ENCODE results near the gene ACSM2B. TPM values are rescaled to one million over a fixed set of nuclear protein-coding genes. Genes with fewer than 3 reads are reported as not detected.

Gene ACSM2B
- total and polyA plus RNA-seq, 4 experiments from 2014 or later, result not detected

DNA sequence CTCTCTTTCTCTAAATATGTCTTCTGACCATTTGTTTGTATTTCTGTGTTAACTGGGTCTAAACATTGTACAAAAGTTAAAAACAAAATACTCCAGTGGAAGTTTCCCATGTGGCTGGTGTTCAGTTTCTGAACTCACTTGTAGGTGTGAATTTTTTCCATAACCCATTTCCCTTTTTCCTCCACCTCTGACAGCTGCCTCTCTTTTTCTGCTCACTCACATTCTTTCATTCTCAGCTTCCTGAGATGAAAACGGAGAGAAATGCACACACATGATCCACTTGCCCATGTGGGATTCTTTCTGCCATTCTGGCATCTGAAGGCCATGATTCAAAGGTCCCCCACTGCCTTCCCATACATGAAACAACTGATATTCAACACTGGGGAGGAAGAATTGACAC, 41.1 kb upstream of the ACSM2B start:
- Mint-ChIP-seq H3K27ac (no peak overlapping the region), H3K4me1 (no peaks in the 10 kb centered on the region), H3K27me3 (peaks cover 11 to 13% of the 10 kb centered on the region in 2 donors), H3K4me3 (no peak overlapping the region), H3K36me3 (no peaks in the 10 kb centered on the region), H3K9me3 (no peaks in the 10 kb centered on the region)
- H3K27ac ChIP-seq (ENCODE audit: low read depth, low read length), result no peak overlapping the region
- ChIA-PET CTCF (ENCODE audit: partially characterized antibody) (no interaction called here), POLR2A (ENCODE audit: partially characterized antibody) (no interaction called here)
- H3K27me3 ChIP-seq (ENCODE audit: insufficient read depth, low read length), result no peaks in the 10 kb centered on the region
- DNase-seq, result no peak
- H3K4me1 ChIP-seq (ENCODE audit: insufficient read depth, low read length), result no peaks in the 10 kb centered on the region
- intact Hi-C loops (cut with micrococcal nuclease), result no loop called here
- no peaks in the 10 kb centered on the region for H3K36me3 ChIP-seq (ENCODE audit: insufficient read depth, low read length)
- H3K4me3 ChIP-seq (ENCODE audit: low read length in 2 of 2), result no peak overlapping the region
- H3K9me3 ChIP-seq (ENCODE audit: control insufficient read depth in 1 of 2, low read length in 2 of 2), result no peaks in the 10 kb centered on the region

DNA sequence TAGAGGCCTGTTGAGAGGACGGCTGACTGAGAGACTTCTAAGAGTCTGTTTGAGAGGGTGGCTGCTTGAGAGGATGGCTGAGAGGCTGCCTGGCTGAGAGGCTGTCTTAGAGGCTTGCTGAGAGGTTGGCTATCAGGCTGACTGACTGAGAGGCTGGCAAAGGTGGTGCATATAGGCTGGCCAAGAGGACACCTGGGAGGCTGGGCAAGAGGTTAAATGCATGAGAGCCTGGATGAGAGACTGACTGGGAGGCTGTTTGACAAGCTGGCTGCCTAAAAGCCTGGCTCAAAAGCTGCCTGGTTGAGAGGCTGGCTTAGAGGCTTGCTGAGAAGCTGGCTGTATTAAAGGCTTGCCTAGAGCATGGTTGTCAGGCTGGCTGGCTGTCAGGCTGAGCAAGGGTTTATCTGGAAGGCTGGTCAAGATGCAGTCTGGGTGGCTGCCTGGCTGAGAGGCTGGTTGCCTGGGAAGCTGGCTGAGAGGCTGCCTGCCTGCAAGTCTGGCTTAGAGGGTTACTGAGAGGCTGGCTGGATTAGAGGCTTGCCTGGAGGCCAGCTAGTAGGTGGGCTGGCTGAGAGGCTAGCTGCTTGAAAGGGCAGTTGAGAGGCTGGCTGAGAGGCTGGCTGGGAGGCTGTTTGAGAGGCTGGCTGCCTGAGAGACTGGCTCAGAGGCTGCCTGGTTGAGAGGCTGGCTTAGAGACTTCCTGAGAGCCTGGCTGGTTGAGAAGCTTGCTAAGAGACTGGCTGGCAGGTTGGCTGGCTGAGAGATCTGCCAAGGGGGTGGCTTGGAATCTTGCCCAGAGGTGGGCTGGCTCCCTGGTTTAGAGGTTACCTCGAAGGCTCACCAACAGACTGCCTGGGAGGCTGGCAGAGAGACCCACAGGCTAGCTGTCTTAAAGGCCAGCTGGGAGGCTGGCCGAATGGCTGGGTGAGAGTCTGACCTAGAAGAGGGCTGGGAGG, 38.3 kb upstream of the ACSM2B start:
- intact Hi-C loops (cut with micrococcal nuclease), result no loop called here
- Histone ChIP-seq H3K27ac (ENCODE audit: low read depth, low read length) (no peak overlapping the region), H3K9me3 (ENCODE audit: control insufficient read depth in 1 of 2, low read length in 2 of 2) (no peaks in the 10 kb centered on the region), H3K4me1 (ENCODE audit: insufficient read depth, low read length) (no peaks in the 10 kb centered on the region), H3K4me3 (ENCODE audit: low read length in 2 of 2) (no peak overlapping the region), H3K36me3 (ENCODE audit: insufficient read depth, low read length) (no peaks in the 10 kb centered on the region), H3K27me3 (ENCODE audit: insufficient read depth, low read length) (no peaks in the 10 kb centered on the region)
- H3K9me3 Mint-ChIP-seq, result no peaks in the 10 kb centered on the region
- no peak for DNase-seq
- ChIA-PET POLR2A (ENCODE audit: partially characterized antibody) (no interaction called here), CTCF (ENCODE audit: partially characterized antibody) (no interaction called here)
- H3K4me1 Mint-ChIP-seq, result no peaks in the 10 kb centered on the region
- no peak overlapping the region for H3K27ac Mint-ChIP-seq
- no peak overlapping the region for H3K4me3 Mint-ChIP-seq
- H3K36me3 Mint-ChIP-seq, result no peaks in the 10 kb centered on the region
- peaks cover 17 to 27% of the 10 kb centered on the region in 2 donors for H3K27me3 Mint-ChIP-seq

- Mint-ChIP-seq H3K27me3 (peaks cover 18 to 27% of the 10 kb centered on the region in 2 donors), H3K36me3 (no peaks in the 10 kb centered on the region), H3K4me3 (no peak overlapping the region), H3K4me1 (no peaks in the 10 kb centered on the region), H3K27ac (no peak overlapping the region), H3K9me3 (no peaks in the 10 kb centered on the region)
- no peaks in the 10 kb centered on the region for H3K4me1 ChIP-seq (ENCODE audit: insufficient read depth, low read length)
- H3K27ac ChIP-seq (ENCODE audit: low read depth, low read length), result no peak overlapping the region
- intact Hi-C loops (cut with micrococcal nuclease), result no loop called here
- no peak overlapping the region for H3K4me3 ChIP-seq (ENCODE audit: low read length in 2 of 2)
- POLR2A ChIA-PET (ENCODE audit: partially characterized antibody), result no interaction called here
- H3K9me3 ChIP-seq (ENCODE audit: control insufficient read depth in 1 of 2, low read length in 2 of 2), result no peaks in the 10 kb centered on the region
- DNase-seq, result no peak
- no peaks in the 10 kb centered on the region for H3K36me3 ChIP-seq (ENCODE audit: insufficient read depth, low read length)
- CTCF ChIA-PET (ENCODE audit: partially characterized antibody), result no interaction called here
- H3K27me3 ChIP-seq (ENCODE audit: insufficient read depth, low read length), result no peaks in the 10 kb centered on the region
Measured at GRCh38 chr16:20613481-20614185, 37.5 kb upstream of the ACSM2B start.

DNA sequence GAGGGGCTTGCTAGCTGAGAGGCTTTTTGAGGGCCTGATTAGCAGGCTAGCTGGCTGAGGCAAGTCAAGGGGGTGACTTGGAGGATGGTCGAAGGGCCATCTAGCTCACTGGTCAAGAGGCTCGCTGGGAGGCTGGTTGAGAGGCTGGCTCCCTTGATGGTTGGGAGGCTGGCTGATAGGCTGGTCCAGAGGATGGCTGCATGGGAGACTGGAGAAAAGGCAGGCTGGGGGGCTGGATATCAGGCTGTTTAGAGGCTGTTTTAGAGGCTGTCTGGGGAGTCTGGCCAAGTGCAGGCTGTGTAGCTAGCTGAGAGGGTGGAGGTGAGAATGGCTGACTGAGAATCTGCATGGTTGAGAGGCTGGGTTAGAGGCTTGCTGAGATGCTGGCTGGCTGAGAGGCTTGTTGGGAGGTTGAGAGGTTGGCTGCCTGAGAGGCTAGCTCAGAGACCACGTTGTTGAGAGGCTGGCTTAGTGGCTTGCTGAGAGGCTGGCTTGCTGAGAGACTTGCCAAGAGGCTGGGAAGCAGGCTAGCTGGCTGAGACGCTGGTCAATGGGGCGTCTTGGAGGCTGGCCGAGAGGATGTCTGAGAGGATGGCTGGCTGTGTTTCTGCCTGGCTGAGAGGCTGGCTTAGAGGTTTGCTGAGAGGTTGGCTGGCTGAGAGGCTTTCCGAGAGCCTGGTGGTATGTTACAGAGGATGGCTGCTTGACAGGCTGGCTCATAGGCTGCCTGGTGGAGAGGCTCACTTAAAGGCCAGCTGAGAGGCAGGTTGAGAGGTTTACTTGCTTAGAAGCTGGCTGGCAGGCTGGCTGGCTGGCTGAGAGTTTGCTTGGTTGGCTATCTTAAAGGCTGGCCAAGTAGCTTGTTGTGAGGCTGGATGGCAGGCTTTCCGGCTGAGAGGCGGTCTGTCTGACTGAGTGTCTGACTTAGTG, 36.6 kb upstream of the ACSM2B start:
- H3K4me3 Mint-ChIP-seq, result no peak overlapping the region
- no peaks in the 10 kb centered on the region for H3K36me3 Mint-ChIP-seq
- CTCF ChIA-PET (ENCODE audit: partially characterized antibody), result no interaction called here
- no peaks in the 10 kb centered on the region for H3K4me1 Mint-ChIP-seq
- no peaks in the 10 kb centered on the region for H3K27me3 ChIP-seq (ENCODE audit: insufficient read depth, low read length)
- H3K9me3 ChIP-seq (ENCODE audit: control insufficient read depth in 1 of 2, low read length in 2 of 2), result no peaks in the 10 kb centered on the region
- no peaks in the 10 kb centered on the region for H3K4me1 ChIP-seq (ENCODE audit: insufficient read depth, low read length)
- DNase-seq, result no peak
- POLR2A ChIA-PET (ENCODE audit: partially characterized antibody), result no interaction called here
- intact Hi-C loops (cut with micrococcal nuclease), result no loop called here
- H3K27me3 Mint-ChIP-seq, result peaks cover 16 to 26% of the 10 kb centered on the region in 2 donors
- no peak overlapping the region for H3K27ac Mint-ChIP-seq
- H3K36me3 ChIP-seq (ENCODE audit: insufficient read depth, low read length), result no peaks in the 10 kb centered on the region
- no peak overlapping the region for H3K4me3 ChIP-seq (ENCODE audit: low read length in 2 of 2)
- H3K9me3 Mint-ChIP-seq, result no peaks in the 10 kb centered on the region
- no peak overlapping the region for H3K27ac ChIP-seq (ENCODE audit: low read depth, low read length)

- H3K9me3 ChIP-seq (ENCODE audit: control insufficient read depth in 1 of 2, low read length in 2 of 2), result no peaks in the 10 kb centered on the region
- DNase-seq, result no peak
- no peaks in the 10 kb centered on the region for H3K27me3 ChIP-seq (ENCODE audit: insufficient read depth, low read length)
- H3K27ac ChIP-seq (ENCODE audit: low read depth, low read length), result no peak overlapping the region
- Mint-ChIP-seq H3K4me1 (no peaks in the 10 kb centered on the region), H3K27me3 (peaks cover 20 to 21% of the 10 kb centered on the region in 2 donors), H3K36me3 (no peaks in the 10 kb centered on the region), H3K9me3 (no peaks in the 10 kb centered on the region), H3K27ac (no peak overlapping the region), H3K4me3 (no peak overlapping the region)
- ChIA-PET POLR2A (ENCODE audit: partially characterized antibody) (no interaction called here), CTCF (ENCODE audit: partially characterized antibody) (no interaction called here)
- no peaks in the 10 kb centered on the region for H3K4me1 ChIP-seq (ENCODE audit: insufficient read depth, low read length)
- intact Hi-C loops (cut with micrococcal nuclease), result no loop called here
- no peak overlapping the region for H3K4me3 ChIP-seq (ENCODE audit: low read length in 2 of 2)
- no peaks in the 10 kb centered on the region for H3K36me3 ChIP-seq (ENCODE audit: insufficient read depth, low read length)
Measured at GRCh38 chr16:20611975-20612481, 35.9 kb upstream of the ACSM2B start.

- intact Hi-C loops (cut with micrococcal nuclease), result no loop called here
- H3K4me1 Mint-ChIP-seq, result no peaks in the 10 kb centered on the region
- H3K4me3 Mint-ChIP-seq, result no peak overlapping the region
- ChIA-PET POLR2A (ENCODE audit: partially characterized antibody) (no interaction called here), CTCF (ENCODE audit: partially characterized antibody) (no interaction called here)
- DNase-seq, result no peak
- peaks cover 20 to 21% of the 10 kb centered on the region in 2 donors for H3K27me3 Mint-ChIP-seq
- H3K36me3 Mint-ChIP-seq, result no peaks in the 10 kb centered on the region
- no peaks in the 10 kb centered on the region for H3K36me3 ChIP-seq (ENCODE audit: insufficient read depth, low read length)
- H3K9me3 Mint-ChIP-seq, result no peaks in the 10 kb centered on the region
- no peak overlapping the region for H3K27ac Mint-ChIP-seq
- no peak overlapping the region for H3K4me3 ChIP-seq (ENCODE audit: low read length in 2 of 2)
- no peaks in the 10 kb centered on the region for H3K4me1 ChIP-seq (ENCODE audit: insufficient read depth, low read length)
- H3K9me3 ChIP-seq (ENCODE audit: control insufficient read depth in 1 of 2, low read length in 2 of 2), result no peaks in the 10 kb centered on the region
- no peaks in the 10 kb centered on the region for H3K27me3 ChIP-seq (ENCODE audit: insufficient read depth, low read length)
- no peak overlapping the region for H3K27ac ChIP-seq (ENCODE audit: low read depth, low read length)
Measured at GRCh38 chr16:20611350-20611902, 35.3 kb upstream of the ACSM2B start.

Data from CD4-positive, alpha-beta memory T cell (primary cell).